HepG2 (cell line): ENCODE data around the gene TMEM14C. TPM values are rescaled to one million over a fixed set of nuclear protein-coding genes. Genes with fewer than 3 reads are reported as not detected.

ENCODE experiments used
- ATAC-seq: fragments of 200-7000 bp; cut with Tn5 transposase; 3 replicates; pipeline ENCODE4 v1.9.1; 2020; ENCODE audit warnings: mild to moderate bottlenecking, moderate library complexity
- BruUV-seq: library from RNA; stranded (reverse); fragments of 400-500 nt; replicated peaks from 2 replicates; lab custom pipeline; 2021; lab: Mats Ljungman, UMichigan
- CTCF ChIA-PET: fragments of 300-600 bp; formaldehyde crosslinking; extraction: SDS; loops from one replicate; lab custom pipeline; 2021; ENCODE audit warnings: low total read pairs, inconsistent platforms, low intra/inter-chr PET ratio; lab: Yijun Ruan, JAX
- POLR2A ChIA-PET: fragments of 350-600 bp; sonication (Branson Sonifier 250); formaldehyde crosslinking; loops from one replicate; lab custom pipeline; 2020; ENCODE audit warnings: antibody characterized with exemption, inconsistent platforms; lab: Yijun Ruan, JAX
- DNase-seq: peaks from one replicate; pipeline ENCODE4 v3.0.0-alpha.2; 2015; ENCODE audit warnings: low spot score
- FAIRE-seq: peaks from 3 replicates; lab custom pipeline; 2011; peaks lifted over from hg19 to GRCh38; lab: Jason Lieb, UNC
- H2AFZ ChIP-seq: one replicate; pipeline ENCODE4 v1.6.1; 2011; ENCODE audit warnings: low read length, inconsistent platforms
- H3K27ac ChIP-seq: fragments of 300-600 bp; 3 replicates; pipeline ENCODE4 v1.8.0; 2011; ENCODE audit warnings: mixed run types, mild to moderate bottlenecking, mixed read lengths, low read length, inconsistent platforms; ENCODE audit not compliant: insufficient read depth; ENCODE audit errors: extremely low read length
- H3K27me3 ChIP-seq, 2 experiments: fragments of 200-600 bp in 1 of 2; 2 replicates in 1 of 2; 3 replicates in 1 of 2; pipeline versions ENCODE4 v1.6.0 to v1.8.0; 2011; ENCODE audit warnings: low read length in 2 of 2, mild to moderate bottlenecking in 2 of 2, moderate library complexity in 2 of 2, inconsistent platforms in 1 of 2; ENCODE audit not compliant: insufficient read depth in 2 of 2, control insufficient read depth in 1 of 2
- H3K36me3 ChIP-seq, 2 experiments: fragments of 200-600 bp in 1 of 2; replicated peaks in 1 of 2; 2 replicates in 1 of 2; 3 replicates in 1 of 2; pipeline versions ENCODE4 v1.5.1 to v1.8.0; 2011; ENCODE audit warnings: low read length in 2 of 2, inconsistent platforms in 1 of 2; ENCODE audit not compliant: insufficient read depth in 2 of 2, control insufficient read depth in 1 of 2
- H3K4me1 ChIP-seq: 2 replicates; pipeline ENCODE4 v1.5.1; 2012; ENCODE audit warnings: low read length, inconsistent platforms; ENCODE audit not compliant: insufficient read depth
- H3K4me2 ChIP-seq: 2 replicates; pipeline ENCODE4 v1.6.0; 2011; ENCODE audit warnings: low read depth, low read length, inconsistent platforms
- H3K4me3 ChIP-seq, 3 experiments: fragments of 200-600 bp in 1 of 3; sonication (generic), shearing (Covaris generic) in 1 of 3; replicated peaks in 1 of 3; 2 replicates each; pipeline ENCODE4 v1.5.1; 2011 to 2016; ENCODE audit warnings: low read length in 3 of 3, inconsistent platforms in 2 of 3, low read depth in 2 of 3, mild to moderate bottlenecking in 2 of 3, control low read depth in 1 of 3, mixed read lengths in 1 of 3; ENCODE audit not compliant: insufficient read depth in 1 of 3
- H3K79me2 ChIP-seq: one replicate; pipeline ENCODE4 v1.6.1; 2011; ENCODE audit warnings: low read length, inconsistent platforms; ENCODE audit not compliant: insufficient read depth
- H3K9ac ChIP-seq: 2 replicates; pipeline ENCODE4 v1.6.0; 2011; ENCODE audit warnings: mild to moderate bottlenecking, low read depth, low read length, inconsistent platforms; ENCODE audit not compliant: insufficient read depth
- H3K9me3 ChIP-seq: 2 replicates; pipeline ENCODE4 v1.5.1; 2012; ENCODE audit warnings: mild to moderate bottlenecking, low read length
- H4K20me1 ChIP-seq: 2 replicates; pipeline ENCODE4 v1.6.0; 2011; ENCODE audit warnings: inconsistent platforms, mild to moderate bottlenecking, low read length, moderate library complexity; ENCODE audit not compliant: insufficient read depth
- CERS6 ChIP-seq: sonication (generic); formaldehyde crosslinking; IDR thresholded peaks from 2 replicates; pipeline ENCODE4 v1.5.0; 2020; ENCODE audit warnings: missing genetic modification reagents
- EED ChIP-seq: sonication (generic); formaldehyde crosslinking; IDR thresholded peaks from 2 replicates; pipeline ENCODE4 v1.5.0; 2020; ENCODE audit warnings: mild to moderate bottlenecking, missing genetic modification reagents
- LBX2 ChIP-seq: sonication (generic); formaldehyde crosslinking; IDR thresholded peaks from 2 replicates; pipeline ENCODE4 v1.5.0; 2020; ENCODE audit warnings: missing genetic modification reagents, mild to moderate bottlenecking, borderline replicate concordance
- MED1 ChIP-seq: sonication (generic); formaldehyde crosslinking; IDR thresholded peaks from 2 replicates; pipeline ENCODE4 v1.4.0; 2020; ENCODE audit warnings: missing genetic modification reagents
- MIXL1 ChIP-seq: IDR thresholded peaks from 2 replicates; pipeline ENCODE4 v1.6.1; 2016
- NFIC ChIP-seq: IDR thresholded peaks from 2 replicates; pipeline ENCODE4 v1.6.1; 2012; ENCODE audit warnings: mild to moderate bottlenecking, low read length, inconsistent platforms
- POLR2A ChIP-seq, 2 experiments: IDR thresholded peaks; 2 replicates each; pipeline ENCODE4 v1.6.1; 2011; ENCODE audit warnings: low read depth in 2 of 2, low read length in 2 of 2, mild to moderate bottlenecking in 1 of 2, moderate library complexity in 1 of 2; ENCODE audit not compliant: insufficient read depth in 1 of 2
- SP4 ChIP-seq: sonication (generic); formaldehyde crosslinking; IDR thresholded peaks from 2 replicates; pipeline ENCODE4 v1.8.1; 2023; ENCODE audit warnings: mild to moderate bottlenecking, missing genetic modification reagents
- ZNF333 ChIP-seq: sonication (generic); formaldehyde crosslinking; IDR thresholded peaks from 2 replicates; pipeline ENCODE4 v1.4.0; 2020; ENCODE audit warnings: mild to moderate bottlenecking, missing genetic modification reagents, borderline replicate concordance
- ZNF337 ChIP-seq: sonication (generic); formaldehyde crosslinking; IDR thresholded peaks from 2 replicates; pipeline ENCODE4 v1.5.1; 2020; ENCODE audit warnings: missing genetic modification reagents, low read depth, mild to moderate bottlenecking, borderline replicate concordance
- ZNF660 ChIP-seq: sonication (generic); formaldehyde crosslinking; IDR thresholded peaks from 2 replicates; pipeline ENCODE4 v1.5.1; 2020; ENCODE audit warnings: mild to moderate bottlenecking, low read depth, missing genetic modification reagents, borderline replicate concordance
- ZNF737 ChIP-seq: sonication (generic); formaldehyde crosslinking; IDR thresholded peaks from 2 replicates; pipeline ENCODE4 v1.5.0; 2020; ENCODE audit warnings: missing genetic modification reagents, mild to moderate bottlenecking, borderline replicate concordance
- ZNF770 ChIP-seq: sonication (generic); formaldehyde crosslinking; IDR thresholded peaks from 2 replicates; pipeline ENCODE4 v1.5.0; 2020; ENCODE audit warnings: mild to moderate bottlenecking, missing genetic modification reagents
- ZNF839 ChIP-seq: sonication (generic); formaldehyde crosslinking; IDR thresholded peaks from 2 replicates; pipeline ENCODE4 v1.4.0; 2020; ENCODE audit warnings: missing genetic modification reagents, mild to moderate bottlenecking, borderline replicate concordance
- WGBS: methylation state at CpG from one replicate; pipeline ENCODE4 v1.1.6; 2017; ENCODE audit warnings: low lambda C conversion rate; 5-methylcytosine and 5-hydroxymethylcytosine counted together
- in situ Hi-C: cut with HindIII; loops from 2 replicates; pipeline ENCODE4 v1.10.0; 2017; ENCODE audit warnings: low pct_unique_long_range_greater_than_20kb; ENCODE audit not compliant: extremely low pct_ligation_motif_present
- intact Hi-C: fragments of 100-400 bp; cut with micrococcal nuclease; formaldehyde crosslinking; loops from one replicate; pipeline ENCODE4 v1.10.0; 2022; ENCODE audit not compliant: unreplicated experiment
- polyA plus RNA-seq, 8 experiments: library from polyadenylated mRNA; depleted of rRNA in 3 of 8; stranded (reverse) in 7 of 8; unstranded in 1 of 8; fragments of >200 nt; fragmentation: Illumina TruSeq in 4 of 8; extraction: Trizol in 4 of 8; gene quantifications; 2 replicates each; pipeline versions ENCODE4 v1.2.1 to v1.2.3, GENCODE V29; 2011 to 2016; ENCODE audit warnings: low read depth in 4 of 8, missing spikeins in 1 of 8, mixed read lengths in 1 of 8; ENCODE audit not compliant: insufficient read depth in 1 of 8
- total RNA-seq, 5 experiments: library from RNA; depleted of rRNA; stranded (reverse); fragments of >200 nt; fragmentation: Illumina TruSeq; extraction: Trizol; gene quantifications; 2 replicates each; pipeline ENCODE4 v1.2.3, GENCODE V29; 2016; ENCODE audit warnings: low read depth in 1 of 5

The TMEM14C gene
- total and polyA plus RNA-seq, 2 of the 13 experiments (the other 11 are each of a cell fraction or from before 2014, with no cell fraction given) = 184 TPM

GRCh38 chr6:10725716-10726115 is 2.8 kb downstream of the TMEM14C start:
- no peak overlapping the region for H2AFZ ChIP-seq
- H3K4me3 ChIP-seq = no peak overlapping the region
- no peak for FAIRE-seq
- POLR2A ChIA-PET = interaction anchor here (0.8 to 3.2 kb wide), 2 partner anchors 21 to 31 kb away, joined by 3 to 16 read pairs; partner anchors contain the start of genes C6orf52, PAK1IP1 and TMEM14B
- H3K79me2 ChIP-seq = peaks cover 25% of the 10 kb centered on the region
- H3K27ac ChIP-seq = no peak overlapping the region
- in situ Hi-C loops = no loop called here
- peaks cover 12 to 41% of the 10 kb centered on the region in 2 experiments for H3K36me3 ChIP-seq
- H3K27me3 ChIP-seq = no peaks in the 10 kb centered on the region
- WGBS = 95% methylated on average over 9 of the region's 9 CpGs
- no peak overlapping the region for H3K9ac ChIP-seq
- no peak overlapping the region for H3K4me2 ChIP-seq
- no peak for ATAC-seq
- no TSS peak for BruUV-seq
- DNase-seq = no peak
- H3K9me3 ChIP-seq = no peaks in the 10 kb centered on the region
- TF ChIP-seq CERS6 (CRISPR knock-in tag) (no peak), EED (CRISPR knock-in tag) (0 out of 2 replicates have a peak, but pooled peaks have one; percentile 26), ZNF737 (no peak), ZNF660 (no peak), ZNF337 (CRISPR knock-in tag) (no peak)
- TF ChIP-seq, all 625 proteins: peak for 1
- CTCF ChIA-PET = no interaction called here
- Histone ChIP-seq H3K4me1 (peaks cover 34% of the 10 kb centered on the region), H4K20me1 (no peaks in the 10 kb centered on the region)
- intact Hi-C loops = no loop called here

GRCh38 chr6:10730254-10730653 is 7.4 kb downstream of the TMEM14C start:
- Histone ChIP-seq H3K27ac (no peak overlapping the region), H3K9me3 (no peaks in the 10 kb centered on the region), H3K79me2 (peaks cover 5% of the 10 kb centered on the region), H3K4me3 (no peak overlapping the region), H2AFZ (no peak overlapping the region), H3K4me1 (peaks cover 14% of the 10 kb centered on the region), H4K20me1 (no peaks in the 10 kb centered on the region), H3K9ac (no peak overlapping the region), H3K36me3 (peaks cover 14 to 43% of the 10 kb centered on the region in 2 experiments; a peak in 4 of 5 replicates), H3K4me2 (no peak overlapping the region), H3K27me3 (no peaks in the 10 kb centered on the region)
- WGBS = 99% methylated on average over 3 of the region's 3 CpGs
- FAIRE-seq = no peak
- no peak for DNase-seq
- no TSS peak for BruUV-seq
- ATAC-seq = no peak
- ChIA-PET POLR2A (interaction anchor here (8.3 kb wide), 1 partner anchor 9 kb away, joined by 71 read pairs; the partner anchor contains the start of gene TMEM14C), CTCF (no interaction called here)
- in situ Hi-C loops (no loop called here), intact Hi-C loops (no loop called here)
- TF ChIP-seq SP4 (CRISPR knock-in tag) (no peak), ZNF333 (no peak), NFIC (no peak), MIXL1 (CRISPR knock-in tag) (no peak), LBX2 (CRISPR knock-in tag) (no peak), POLR2A (IDR thresholded peaks at IDR 0.05; ENCODE audit: insufficient read depth in 1 of 2, low read depth in 2 of 2, low read length in 2 of 2) (no peak), MED1 (no peak), ZNF770 (CRISPR knock-in tag) (no peak), ZNF839 (CRISPR knock-in tag) (no peak)
